IPS-20b (cell line): Measurements from ENCODE around the gene WDR31.
A peak's percentile ranks its signal among the peaks of the same experiment; 100 is the strongest.
"Not testable (repeated sequence)": the region's sequence is repeated elsewhere in the genome, so short reads cannot be mapped to it uniquely, and the experiment has no call there.

Source experiments
- H3K27ac ChIP-seq: one replicate; pipeline ENCODE4 v1.5.1; 2013; ENCODE audit warnings: low read length
- H3K27me3 ChIP-seq: 2 replicates; pipeline ENCODE4 v1.6.1; 2013; ENCODE audit warnings: mild to moderate bottlenecking, low read length, inconsistent platforms; ENCODE audit not compliant: insufficient read depth
- H3K36me3 ChIP-seq: 2 replicates; pipeline ENCODE4 v1.6.1; 2013; ENCODE audit warnings: low read depth, mild to moderate bottlenecking, inconsistent platforms, low read length, moderate library complexity; ENCODE audit not compliant: insufficient read depth
- H3K4me1 ChIP-seq: 2 replicates; pipeline ENCODE4 v1.6.1; 2013; ENCODE audit warnings: mild to moderate bottlenecking, control low read depth, inconsistent platforms, low read length, moderate library complexity; ENCODE audit not compliant: insufficient read depth
- H3K4me3 ChIP-seq: 2 replicates; pipeline ENCODE4 v1.5.1; 2013; ENCODE audit warnings: mild to moderate bottlenecking, low read length, inconsistent platforms
- H3K9ac ChIP-seq: 2 replicates; pipeline ENCODE4 v1.6.1; 2013; ENCODE audit warnings: low read depth, mild to moderate bottlenecking, inconsistent platforms, low read length, moderate library complexity
- H3K9me3 ChIP-seq: 2 replicates; pipeline ENCODE4 v1.6.1; 2013; ENCODE audit warnings: mild to moderate bottlenecking, low read depth, low read length, inconsistent platforms; ENCODE audit not compliant: insufficient read depth

Gene WDR31

GRCh38 chr9:113340011-113340699 lies at the start of gene WDR31:
Gene WDR31 (minus strand): TSS chr9:113340275. CDS start chr9:113332022, 8,253 bp downstream.
- Histone ChIP-seq H3K27me3 (peaks cover 26% of the 10 kb centered on the region), H3K27ac (no peak within 1 kb of the TSS), H3K4me1 (no peaks in the 10 kb centered on the region), H3K4me3 (peak within 1 kb of the TSS; percentile 76), H3K9ac (peak within 1 kb of the TSS; percentile 80; the same call in 1 of the 2 replicates), H3K9me3 (no peaks in the 10 kb centered on the region), H3K36me3 (no peaks in the 10 kb centered on the region)

- Histone ChIP-seq H3K4me3 (no peak overlapping the region), H3K27me3 (no peaks in the 10 kb centered on the region), H3K36me3 (peaks cover 22% of the 10 kb centered on the region), H3K9me3 (no peaks in the 10 kb centered on the region), H3K9ac (no peak overlapping the region), H3K4me1 (no peaks in the 10 kb centered on the region), H3K27ac (no peak overlapping the region)
Measured at GRCh38 chr9:113389451-113389850, 49.4 kb upstream of the WDR31 start.

- Histone ChIP-seq H3K9me3 (no peaks in the 10 kb centered on the region), H3K9ac (no peak overlapping the region), H3K27me3 (no peaks in the 10 kb centered on the region), H3K27ac (no peak overlapping the region), H3K4me1 (no peaks in the 10 kb centered on the region), H3K36me3 (peaks cover 22% of the 10 kb centered on the region), H3K4me3 (no peak overlapping the region)
Measured at GRCh38 chr9:113388833-113389232, 48.8 kb upstream of the WDR31 start.

- H3K4me3 ChIP-seq, result no peak overlapping the region
- H3K27me3 ChIP-seq, result no peaks in the 10 kb centered on the region
- H3K36me3 ChIP-seq, result peaks cover 22% of the 10 kb centered on the region
- H3K27ac ChIP-seq, result no peak overlapping the region
- no peaks in the 10 kb centered on the region for H3K9me3 ChIP-seq
- no peaks in the 10 kb centered on the region for H3K4me1 ChIP-seq
- H3K9ac ChIP-seq, result no peak overlapping the region
Measured at GRCh38 chr9:113387560-113388230, 47.6 kb upstream of the WDR31 start.

- Histone ChIP-seq H3K9ac (no peak overlapping the region), H3K4me1 (no peaks in the 10 kb centered on the region), H3K27ac (no peak overlapping the region), H3K36me3 (peaks cover 22% of the 10 kb centered on the region), H3K4me3 (no peak overlapping the region), H3K27me3 (no peaks in the 10 kb centered on the region), H3K9me3 (no peaks in the 10 kb centered on the region)
Measured at GRCh38 chr9:113386571-113387393, 46.7 kb upstream of the WDR31 start.

GRCh38 chr9:113381909-113382411 lies 41.9 kb upstream of the WDR31 start:
- H3K27me3 ChIP-seq, result no peaks in the 10 kb centered on the region
- no peaks in the 10 kb centered on the region for H3K9me3 ChIP-seq
- no peak overlapping the region for H3K27ac ChIP-seq
- no peaks in the 10 kb centered on the region; the same call in 1 of the 2 replicates for H3K4me1 ChIP-seq
- no peak overlapping the region for H3K4me3 ChIP-seq
- no peaks in the 10 kb centered on the region; the same call in 1 of the 2 replicates for H3K36me3 ChIP-seq
- no peak overlapping the region for H3K9ac ChIP-seq

- not testable (repeated sequence) for H3K4me1 ChIP-seq, H3K4me3 ChIP-seq, H3K36me3 ChIP-seq, H3K27ac ChIP-seq, H3K9ac ChIP-seq, H3K9me3 ChIP-seq, H3K27me3 ChIP-seq
Measured at GRCh38 chr9:113381441-113381840, 41.4 kb upstream of the WDR31 start.

GRCh38 chr9:113380869-113381378 lies 40.8 kb upstream of the WDR31 start:
- no peaks in the 10 kb centered on the region for H3K9me3 ChIP-seq
- no peaks in the 10 kb centered on the region for H3K27me3 ChIP-seq
- no peak overlapping the region for H3K4me3 ChIP-seq
- no peaks in the 10 kb centered on the region; the same call in 1 of the 2 replicates for H3K4me1 ChIP-seq
- no peak overlapping the region for H3K27ac ChIP-seq
- no peak overlapping the region for H3K9ac ChIP-seq
- no peaks in the 10 kb centered on the region for H3K36me3 ChIP-seq

GRCh38 chr9:113379829-113380210 lies 39.7 kb upstream of the WDR31 start:
- H3K27ac ChIP-seq, H3K27me3 ChIP-seq, H3K36me3 ChIP-seq, H3K9ac ChIP-seq, H3K4me3 ChIP-seq, H3K9me3 ChIP-seq, H3K4me1 ChIP-seq: not testable (repeated sequence)

GRCh38 chr9:113379094-113379828 lies 39.2 kb upstream of the WDR31 start:
- not testable (repeated sequence) for H3K27ac ChIP-seq, H3K36me3 ChIP-seq, H3K9ac ChIP-seq, H3K27me3 ChIP-seq, H3K4me3 ChIP-seq, H3K4me1 ChIP-seq, H3K9me3 ChIP-seq
